Keratinocyte (primary cell): Measurements from ENCODE around the gene PIP4K2A.

Experiments
- CTCF ChIP-seq, 3 experiments: IDR thresholded peaks in 1 of 3; conservative IDR thresholded peaks in 1 of 3; optimal IDR thresholded peaks in 1 of 3; 2 replicates in 2 of 3; 3 replicates in 1 of 3; pipeline versions ENCODE3 to v1.5.1; 2011; ENCODE audit warnings: low read length in 3 of 3, mild to moderate bottlenecking in 3 of 3, moderate library complexity in 2 of 3, control low read depth in 1 of 3, inconsistent platforms in 1 of 3; ENCODE audit not compliant: insufficient read depth in 2 of 3; ENCODE audit errors: extremely low read depth in 1 of 3
- EZH2 ChIP-seq: IDR thresholded peaks from one replicate; pipeline ENCODE4 v1.6.1; 2012; ENCODE audit warnings: inconsistent platforms, mild to moderate bottlenecking, low read length, moderate library complexity

- no peak for TF ChIP-seq CTCF (optimal IDR thresholded peaks at IDR 0.05 in 1 of 3, IDR thresholded peaks at IDR 0.05 in 1 of 3, conservative IDR thresholded peaks at IDR 0.05 in 1 of 3; ENCODE audit: extremely low read depth in 1 of 3, insufficient read depth in 2 of 3, low read length in 3 of 3)
- no peak for TF ChIP-seq EZH2
Observed at GRCh38 chr10:22704942-22705341, 9.4 kb downstream of the PIP4K2A start.
